ENCODE results near the gene KCNH4.

GRCh38 chr17:42227849-42228700, 47.1 kb upstream of the KCNH4 start:
- TF ChIP-seq CTCF (IDR thresholded peaks at IDR 0.05) (no peak), REST (IDR thresholded peaks at IDR 0.05; ENCODE audit: insufficient read depth in 1 of 2, low read depth in 2 of 2, low read length in 1 of 2) (no peak)

Data from Panc1 (cell line).